ENCODE measurements around the gene MORF4L1. TPM values are rescaled to one million over a fixed set of nuclear protein-coding genes. Genes with fewer than 3 reads are reported as not detected.
"Not testable (repeated sequence)": the region's sequence is repeated elsewhere in the genome, so short reads cannot be mapped to it uniquely, and the experiment has no call there.

Gene MORF4L1
- total and polyA plus RNA-seq, 5 donors from 2014 or later: 271 to 402 (median 303) TPM

DNA sequence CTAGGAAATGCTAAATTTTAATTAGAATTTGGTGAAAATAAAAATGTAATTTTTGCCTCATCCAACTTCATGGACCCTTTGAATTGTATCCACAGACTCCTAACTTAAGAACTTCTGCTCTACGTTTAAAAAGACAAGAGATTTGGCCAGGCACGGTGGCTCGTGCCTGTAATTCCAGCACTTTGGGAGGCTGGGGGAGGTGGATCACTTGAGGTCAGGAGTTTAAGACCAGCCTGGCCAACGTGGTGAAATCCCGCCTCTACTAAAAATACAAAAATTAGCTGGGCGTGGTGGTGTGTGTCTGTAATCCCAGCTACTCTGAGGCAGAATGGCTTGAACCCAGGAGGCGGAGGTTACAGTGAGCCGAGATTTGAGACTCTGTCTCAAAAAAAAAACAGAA, 6.7 kb upstream of the MORF4L1 start:
- not testable (repeated sequence) for H3K36me3 Mint-ChIP-seq; ATAC-seq (ENCODE audit: low read depth in 2 of 2)

DNA sequence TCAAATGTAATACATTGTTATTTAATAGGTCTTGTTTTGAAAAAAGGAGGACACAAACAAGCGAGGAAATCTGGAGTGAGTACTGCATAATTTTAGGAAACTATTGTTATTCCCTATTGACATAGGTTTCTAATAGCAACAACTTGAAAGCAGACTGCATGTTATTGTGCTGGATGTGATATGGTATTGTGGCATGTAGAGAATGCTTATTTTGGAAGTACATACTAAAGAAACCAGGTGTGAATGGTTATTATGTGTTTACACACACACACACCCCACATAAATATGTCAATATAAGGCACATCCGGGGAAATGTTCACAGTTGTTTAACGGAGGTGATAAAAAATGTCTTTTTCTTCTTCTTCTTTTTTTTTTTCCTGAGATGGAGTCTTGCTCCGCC, 5.9 kb upstream of the MORF4L1 start:
- H3K27me3 Mint-ChIP-seq: no peaks in the 10 kb centered on the region
- H3K9me3 Mint-ChIP-seq: no peaks in the 10 kb centered on the region
- Histone ChIP-seq H3K4me3 (ENCODE audit: low read depth, low read length) (no peak overlapping the region), H3K36me3 (ENCODE audit: control insufficient read depth, insufficient read depth, low read length) (no peaks in the 10 kb centered on the region), H3K9me3 (ENCODE audit: control insufficient read depth in 2 of 2, low read length in 2 of 2) (no peaks in the 10 kb centered on the region), H3K4me1 (ENCODE audit: control insufficient read depth, insufficient read depth, low read length, poor library complexity, severe bottlenecking) (no peaks in the 10 kb centered on the region), H3K27me3 (ENCODE audit: control insufficient read depth, insufficient read depth, low read length) (no peaks in the 10 kb centered on the region), H3K27ac (ENCODE audit: insufficient read depth, low read length, poor library complexity, severe bottlenecking) (no peak overlapping the region)
- ATAC-seq (ENCODE audit: low read depth in 2 of 2) (no peak), DNase-seq (no peak)
- no peaks in the 10 kb centered on the region for H3K36me3 Mint-ChIP-seq
- peaks cover 0 to 5% (median 0%) of the 10 kb centered on the region in 4 donors for H3K4me1 Mint-ChIP-seq
- no peak overlapping the region for H3K27ac Mint-ChIP-seq
- H3K4me3 Mint-ChIP-seq: no peak overlapping the region

More for the DNA sequence above, 6.7 kb upstream of the MORF4L1 start:
- H3K9me3 Mint-ChIP-seq; H3K4me1 ChIP-seq (ENCODE audit: control insufficient read depth, insufficient read depth, low read length, poor library complexity, severe bottlenecking); H3K4me1 Mint-ChIP-seq; DNase-seq; H3K27me3 ChIP-seq (ENCODE audit: control insufficient read depth, insufficient read depth, low read length); H3K9me3 ChIP-seq (ENCODE audit: control insufficient read depth in 2 of 2, low read length in 2 of 2); H3K4me3 ChIP-seq (ENCODE audit: low read depth, low read length); H3K36me3 ChIP-seq (ENCODE audit: control insufficient read depth, insufficient read depth, low read length); H3K27ac ChIP-seq (ENCODE audit: insufficient read depth, low read length, poor library complexity, severe bottlenecking); H3K27me3 Mint-ChIP-seq: not testable (repeated sequence)
- H3K27ac Mint-ChIP-seq: peak overlapping the region in 1 of 3 donors; percentile 66
- peak overlapping the region in 1 of 4 donors; percentile 39 for H3K4me3 Mint-ChIP-seq

DNA sequence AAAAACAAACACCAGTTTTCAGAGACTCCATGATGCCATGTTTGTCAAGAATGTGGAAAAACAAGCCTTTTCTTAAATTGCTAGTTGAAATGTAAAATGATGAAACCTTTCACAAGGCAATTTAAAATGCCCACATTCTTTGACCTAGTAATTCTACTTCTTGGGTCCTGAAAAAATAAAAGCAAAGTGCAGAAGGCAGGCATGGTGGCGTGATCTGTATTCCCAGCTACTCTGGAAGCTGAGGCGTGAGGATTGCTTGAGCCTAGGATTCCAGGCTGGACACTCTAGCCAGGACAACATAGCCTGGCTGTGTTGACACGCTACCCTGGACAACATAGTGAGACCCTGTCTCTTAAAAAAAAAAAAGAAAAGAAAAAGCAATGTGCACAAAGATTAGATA, 4.3 kb upstream of the MORF4L1 start:
- H3K27ac Mint-ChIP-seq: no peak overlapping the region
- DNase-seq (no peak), ATAC-seq (ENCODE audit: low read depth in 2 of 2) (no peak)
- Histone ChIP-seq H3K27me3 (ENCODE audit: control insufficient read depth, insufficient read depth, low read length) (no peaks in the 10 kb centered on the region), H3K4me1 (ENCODE audit: control insufficient read depth, insufficient read depth, low read length, poor library complexity, severe bottlenecking) (peaks cover 5% of the 10 kb centered on the region), H3K4me3 (ENCODE audit: low read depth, low read length) (no peak overlapping the region), H3K27ac (ENCODE audit: insufficient read depth, low read length, poor library complexity, severe bottlenecking) (no peak overlapping the region), H3K9me3 (ENCODE audit: control insufficient read depth in 2 of 2, low read length in 2 of 2) (no peaks in the 10 kb centered on the region), H3K36me3 (ENCODE audit: control insufficient read depth, insufficient read depth, low read length) (no peaks in the 10 kb centered on the region)
- no peaks in the 10 kb centered on the region for H3K9me3 Mint-ChIP-seq
- H3K36me3 Mint-ChIP-seq: peaks cover 3% of the 10 kb centered on the region
- H3K4me3 Mint-ChIP-seq: no peak overlapping the region
- H3K4me1 Mint-ChIP-seq: peaks cover 0 to 11% (median 4%) of the 10 kb centered on the region in 4 donors
- H3K27me3 Mint-ChIP-seq: peaks cover 12% of the 10 kb centered on the region

DNA sequence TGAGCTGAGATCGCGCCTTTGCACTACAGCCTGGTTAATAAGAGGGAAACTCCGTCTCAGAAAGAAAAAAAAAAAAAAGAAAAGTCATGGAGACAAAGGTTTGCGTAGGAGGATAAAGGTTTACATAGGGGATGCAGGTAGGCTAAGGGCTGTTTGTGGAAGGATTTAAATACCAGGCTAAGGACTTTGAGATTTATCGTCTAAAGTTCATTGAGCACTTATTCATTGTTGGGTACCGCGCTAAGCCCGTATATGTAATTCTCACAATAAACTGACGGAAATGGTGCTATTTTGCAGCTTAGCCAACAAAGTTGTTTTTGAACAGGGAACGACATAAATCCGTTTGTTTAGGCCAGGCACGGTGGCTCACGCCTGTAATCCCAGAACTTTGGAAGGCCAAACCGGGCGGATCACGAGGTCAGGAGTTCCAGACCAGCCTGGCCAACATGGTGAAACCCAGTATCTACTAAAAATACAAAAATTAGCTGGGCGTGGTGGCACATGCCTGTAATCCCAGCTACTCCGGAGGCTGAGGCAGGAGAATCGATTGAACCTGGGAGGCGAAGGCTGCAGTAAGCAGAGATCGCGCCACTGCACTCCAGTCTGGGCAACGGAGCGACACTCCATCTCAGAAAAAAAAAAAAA, 1.1 kb upstream of the MORF4L1 start:
- Mint-ChIP-seq H3K27me3 (peaks cover 16% of the 10 kb centered on the region), H3K27ac (peak overlapping the region; percentile 0 to 100 (median 74)), H3K4me3 (peak overlapping the region; percentile 82 to 97 (median 82)), H3K36me3 (peaks cover 13% of the 10 kb centered on the region), H3K4me1 (peaks cover 14 to 38% (median 26%) of the 10 kb centered on the region in 4 donors)
- not testable (repeated sequence) for ATAC-seq (ENCODE audit: low read depth in 2 of 2); H3K4me3 ChIP-seq (ENCODE audit: low read depth, low read length); H3K27ac ChIP-seq (ENCODE audit: insufficient read depth, low read length, poor library complexity, severe bottlenecking); H3K9me3 ChIP-seq (ENCODE audit: control insufficient read depth in 2 of 2, low read length in 2 of 2); H3K36me3 ChIP-seq (ENCODE audit: control insufficient read depth, insufficient read depth, low read length); H3K27me3 ChIP-seq (ENCODE audit: control insufficient read depth, insufficient read depth, low read length); H3K9me3 Mint-ChIP-seq; DNase-seq
- H3K4me1 ChIP-seq (ENCODE audit: control insufficient read depth, insufficient read depth, low read length, poor library complexity, severe bottlenecking): peaks cover 30% of the 10 kb centered on the region

DNA sequence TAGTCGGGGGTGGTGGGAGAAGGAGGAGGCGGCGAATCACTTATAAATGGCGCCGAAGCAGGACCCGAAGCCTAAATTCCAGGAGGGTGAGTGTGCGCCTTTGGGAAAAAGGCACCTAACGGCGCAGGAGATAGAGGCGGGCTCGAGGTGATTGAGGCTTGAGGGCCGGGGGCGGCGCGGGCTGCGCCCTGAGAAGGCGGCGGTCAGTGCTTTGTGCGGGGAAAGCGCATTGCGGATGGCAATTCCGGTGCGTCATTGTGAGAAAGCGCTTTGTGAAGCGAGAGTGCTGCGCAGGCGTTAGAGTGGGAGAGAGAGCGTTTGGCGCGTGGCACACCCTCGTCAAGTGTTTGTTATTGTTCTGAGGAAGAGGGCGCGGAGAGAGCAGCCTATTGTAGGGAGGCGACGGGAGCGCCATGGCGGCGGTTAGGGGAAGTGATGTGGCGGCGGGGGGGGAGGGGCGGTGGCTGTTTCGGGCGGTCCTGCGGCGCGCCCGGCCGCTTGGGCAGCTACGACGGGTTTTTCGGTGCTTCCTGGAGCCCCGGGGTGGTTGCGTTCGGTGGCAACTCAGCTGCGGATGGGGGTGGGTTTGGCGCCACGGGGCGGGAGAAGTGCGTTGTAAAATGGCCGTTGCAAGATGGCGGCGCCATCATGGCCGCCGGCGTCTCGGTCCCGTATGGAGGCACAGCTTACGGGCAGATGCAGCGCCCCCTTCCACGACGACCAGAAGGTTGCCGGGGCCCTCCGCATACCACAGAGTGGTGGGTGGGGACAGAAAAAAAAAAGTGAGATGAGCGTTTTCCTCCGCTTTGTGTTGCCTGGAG, 492 bp downstream of the MORF4L1 start:
- Histone ChIP-seq H3K27me3 (ENCODE audit: control insufficient read depth, insufficient read depth, low read length) (no peaks in the 10 kb centered on the region), H3K9me3 (ENCODE audit: control insufficient read depth in 2 of 2, low read length in 2 of 2) (no peaks in the 10 kb centered on the region), H3K4me1 (ENCODE audit: control insufficient read depth, insufficient read depth, low read length, poor library complexity, severe bottlenecking) (peaks cover 46% of the 10 kb centered on the region), H3K4me3 (ENCODE audit: low read depth, low read length) (peak overlapping the region; percentile 98), H3K27ac (ENCODE audit: insufficient read depth, low read length, poor library complexity, severe bottlenecking) (peak overlapping the region; percentile 100), H3K36me3 (ENCODE audit: control insufficient read depth, insufficient read depth, low read length) (peaks cover 4% of the 10 kb centered on the region)
- ATAC-seq (ENCODE audit: low read depth in 2 of 2) (peak; percentile 67 to 71), DNase-seq (peak; percentile 84 to 96 (median 91))
- Mint-ChIP-seq H3K27ac (peak overlapping the region; percentile 100), H3K4me1 (peaks cover 24 to 50% (median 36%) of the 10 kb centered on the region in 4 donors), H3K4me3 (peak overlapping the region; percentile 97 to 100 (median 100)), H3K27me3 (peaks cover 16% of the 10 kb centered on the region), H3K9me3 (no peaks in the 10 kb centered on the region), H3K36me3 (peaks cover 14% of the 10 kb centered on the region)

DNA sequence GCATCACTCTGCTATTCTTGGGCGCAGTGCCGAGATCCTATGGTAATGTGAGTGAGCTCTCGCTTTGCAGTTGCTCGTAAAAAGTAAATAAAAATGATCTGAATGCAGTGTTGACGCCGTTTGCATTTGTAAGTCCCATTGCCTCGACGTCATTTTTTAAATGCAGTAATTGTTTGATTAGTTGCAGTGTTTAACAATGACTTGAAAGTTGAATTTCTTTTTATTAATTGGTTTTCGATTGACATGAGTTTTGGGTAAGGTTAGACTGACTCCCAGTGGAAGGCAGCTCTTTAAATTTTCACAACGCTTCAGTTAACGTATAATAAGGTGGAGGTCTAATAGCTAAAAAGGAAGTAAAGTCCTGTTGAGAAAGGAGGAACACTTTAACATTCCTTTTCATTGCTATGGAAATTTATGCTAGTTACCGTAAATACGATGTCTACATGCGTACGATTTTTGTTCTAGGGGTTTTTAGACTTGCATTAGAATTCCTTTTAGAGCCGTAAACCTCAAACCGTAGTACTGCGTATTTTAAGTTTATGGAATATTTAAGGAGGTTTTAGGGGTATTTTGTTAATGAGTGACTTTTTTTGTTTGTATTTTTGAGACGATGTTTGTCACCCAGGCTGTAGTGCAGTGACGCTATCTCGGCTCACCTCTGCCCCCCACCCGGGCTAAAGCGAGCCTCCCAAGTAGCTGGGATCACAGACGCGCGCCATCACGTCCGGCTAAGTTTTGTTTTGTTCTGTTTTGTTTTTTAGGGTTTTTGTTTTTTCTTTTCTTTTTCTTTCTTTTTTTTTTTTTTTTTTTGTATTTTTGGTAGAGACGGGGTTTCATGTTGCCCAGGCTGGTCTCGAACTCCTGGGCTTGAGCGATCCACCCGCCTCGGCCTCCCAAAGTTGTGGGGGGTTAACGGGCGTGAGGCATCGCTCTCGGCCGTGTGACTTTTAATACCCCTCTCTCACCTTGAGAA, 1.4 kb downstream of the MORF4L1 start:
- DNase-seq: peak; percentile 37 to 64 (median 51)
- peaks cover 17% of the 10 kb centered on the region for H3K36me3 Mint-ChIP-seq
- Histone ChIP-seq H3K9me3 (ENCODE audit: control insufficient read depth in 2 of 2, low read length in 2 of 2) (no peaks in the 10 kb centered on the region), H3K27ac (ENCODE audit: insufficient read depth, low read length, poor library complexity, severe bottlenecking) (peak overlapping the region; percentile 100), H3K4me1 (ENCODE audit: control insufficient read depth, insufficient read depth, low read length, poor library complexity, severe bottlenecking) (peaks cover 55% of the 10 kb centered on the region), H3K4me3 (ENCODE audit: low read depth, low read length) (peak overlapping the region; percentile 98), H3K27me3 (ENCODE audit: control insufficient read depth, insufficient read depth, low read length) (no peaks in the 10 kb centered on the region), H3K36me3 (ENCODE audit: control insufficient read depth, insufficient read depth, low read length) (peaks cover 4% of the 10 kb centered on the region)
- H3K4me3 Mint-ChIP-seq: peak overlapping the region; percentile 97 to 100 (median 100)
- no peak for ATAC-seq (ENCODE audit: low read depth in 2 of 2)
- H3K9me3 Mint-ChIP-seq: no peaks in the 10 kb centered on the region
- peaks cover 28 to 58% (median 42%) of the 10 kb centered on the region in 4 donors for H3K4me1 Mint-ChIP-seq
- peaks cover 16% of the 10 kb centered on the region for H3K27me3 Mint-ChIP-seq
- peak overlapping the region; percentile 100 for H3K27ac Mint-ChIP-seq

Data from CD4-positive, CD25-positive, alpha-beta regulatory T cell (primary cell).